Urinary bladder (tissue), 4 donors: Measurements from ENCODE around the gene CYP3A7. TPM values are rescaled to one million over a fixed set of nuclear protein-coding genes. Genes with fewer than 3 reads are reported as not detected.
"Not testable (repeated sequence)": the region's sequence is repeated elsewhere in the genome, so short reads cannot be mapped to it uniquely, and the experiment has no call there.

ENCODE experiments used
- DNase-seq: peaks from one replicate; pipeline ENCODE4 v3.0.0-alpha.2; 2015; ENCODE audit errors: extremely low spot score
- H3K27ac ChIP-seq: one replicate; pipeline ENCODE4 v1.5.1; 2013; ENCODE audit warnings: low read depth, mild to moderate bottlenecking, moderate library complexity
- H3K36me3 ChIP-seq: one replicate; pipeline ENCODE4 v1.6.1; 2013; ENCODE audit warnings: mild to moderate bottlenecking, moderate library complexity; ENCODE audit not compliant: insufficient read depth
- H3K4me1 ChIP-seq: one replicate; pipeline ENCODE4 v1.6.1; 2013; ENCODE audit warnings: mild to moderate bottlenecking, moderate library complexity; ENCODE audit not compliant: insufficient read depth
- H3K4me3 ChIP-seq: one replicate; pipeline ENCODE4 v1.5.1; 2013; ENCODE audit warnings: low read depth, low read length
- WGBS: extraction: QIAGEN DNeasy Blood & Tissue Kit; methylation state at CpG from one replicate; pipeline ENCODE4 v1.1.7; 2013; 5-methylcytosine and 5-hydroxymethylcytosine counted together
- polyA plus RNA-seq: library from polyadenylated mRNA; stranded (reverse); fragments of 200-250 nt; gene quantifications from one replicate; pipeline ENCODE4 v1.2.3, GENCODE V29; 2013
- total RNA-seq: library from RNA; depleted of rRNA; stranded (reverse); fragments of >200 nt; gene quantifications from one replicate; pipeline ENCODE4 v1.2.3, GENCODE V29; 2014
- donor health status: healthy with polysubstance abuse.
- donor health status: healthy.

Gene CYP3A7
- total and polyA plus RNA-seq, 2 donors, result 0.06 to 0.21 TPM

DNA sequence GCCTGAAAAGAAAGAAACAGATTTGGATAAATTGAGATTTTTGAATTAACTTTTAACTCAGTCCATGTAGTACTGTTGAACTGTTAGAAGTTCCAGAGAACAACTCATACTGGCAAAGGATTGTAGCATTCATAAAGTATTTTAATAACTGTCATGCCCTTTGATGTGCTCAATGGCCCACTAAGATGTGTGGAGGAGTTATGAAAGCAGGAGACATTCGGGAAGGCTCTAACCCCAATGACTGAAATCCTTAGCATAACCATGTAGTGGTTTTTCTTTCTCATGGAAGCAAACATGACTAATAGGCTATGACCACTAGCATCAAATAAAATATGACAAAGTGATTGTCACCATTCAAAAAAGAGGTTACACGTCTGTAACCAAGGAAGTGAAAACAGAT lies 25.7 kb downstream of the CYP3A7 start:
- Histone ChIP-seq H3K4me1 (no peaks in the 10 kb centered on the region), H3K27ac (no peak overlapping the region), H3K36me3 (no peaks in the 10 kb centered on the region), H3K4me3 (no peak overlapping the region)
- WGBS, result 87% methylated on average over 2 of the region's 2 CpGs
- DNase-seq, result no peak

- DNase-seq, result no peak
- Histone ChIP-seq H3K36me3 (no peaks in the 10 kb centered on the region), H3K4me3 (no peak overlapping the region), H3K27ac (no peak overlapping the region), H3K4me1 (no peaks in the 10 kb centered on the region)
- 44% methylated on average over 1 of the region's 1 CpG for WGBS
Measured at GRCh38 chr7:99707096-99707495, 27.9 kb downstream of the CYP3A7 start.

DNA sequence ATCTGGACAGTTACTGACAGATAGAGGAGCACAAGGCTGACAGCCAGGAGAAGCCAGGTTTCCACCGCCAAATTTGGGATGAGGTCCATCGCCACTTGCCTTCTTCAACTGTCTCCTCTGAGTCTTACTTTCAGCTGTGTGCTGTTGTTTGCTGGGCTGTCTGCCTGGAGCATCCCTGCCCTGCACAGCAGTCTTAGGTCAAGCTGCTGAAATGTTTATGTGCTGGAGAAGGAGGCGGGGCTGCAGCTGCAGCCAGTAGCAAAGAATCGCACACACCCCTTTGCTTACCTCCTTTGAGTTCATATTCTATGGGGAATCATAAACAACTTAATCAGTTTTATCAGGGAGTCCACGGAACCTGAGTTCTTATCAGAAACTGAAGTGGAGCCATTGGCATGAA lies 35.0 kb downstream of the CYP3A7 start:
- no peaks in the 10 kb centered on the region for H3K36me3 ChIP-seq
- H3K4me3 ChIP-seq, result no peak overlapping the region
- 20% methylated on average over 5 of the region's 5 CpGs for WGBS
- no peak for DNase-seq
- no peaks in the 10 kb centered on the region for H3K4me1 ChIP-seq
- no peak overlapping the region for H3K27ac ChIP-seq

- not testable (repeated sequence) for H3K36me3 ChIP-seq, H3K27ac ChIP-seq, H3K4me1 ChIP-seq, DNase-seq, H3K4me3 ChIP-seq
- WGBS, result 27% methylated on average over 6 of the region's 6 CpGs
Measured at GRCh38 chr7:99698867-99699730, 35.9 kb downstream of the CYP3A7 start.

DNA sequence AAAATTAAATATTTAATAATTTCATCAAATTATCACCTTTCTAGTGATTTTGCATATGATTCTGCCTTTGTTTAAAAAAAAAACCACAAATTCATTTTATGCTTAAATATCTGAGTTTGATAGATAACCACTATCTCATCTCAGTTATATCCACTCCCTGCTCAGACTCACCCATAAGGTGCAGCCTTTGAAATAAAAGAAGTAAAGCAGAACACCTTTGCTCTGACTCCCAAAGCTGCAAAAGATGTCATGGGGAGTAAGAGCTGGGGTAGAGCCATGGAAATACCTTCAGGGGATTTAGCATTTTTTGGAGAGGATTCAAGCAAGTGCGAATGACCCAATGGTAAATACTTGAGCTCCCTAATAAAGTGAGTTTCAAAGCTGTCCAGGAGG lies 40.1 kb downstream of the CYP3A7 start:
- no peaks in the 10 kb centered on the region for H3K36me3 ChIP-seq
- no peak for DNase-seq
- WGBS, result 78% methylated on average over 1 of the region's 1 CpG
- no peak overlapping the region for H3K27ac ChIP-seq
- no peaks in the 10 kb centered on the region for H3K4me1 ChIP-seq
- no peak overlapping the region for H3K4me3 ChIP-seq

GRCh38 chr7:99694201-99694911 lies 40.6 kb downstream of the CYP3A7 start:
- Histone ChIP-seq H3K4me1 (no peaks in the 10 kb centered on the region), H3K4me3 (no peak overlapping the region), H3K36me3 (no peaks in the 10 kb centered on the region), H3K27ac (no peak overlapping the region)
- no peak for DNase-seq
- WGBS, result 81% methylated on average over 5 of the region's 5 CpGs

DNA sequence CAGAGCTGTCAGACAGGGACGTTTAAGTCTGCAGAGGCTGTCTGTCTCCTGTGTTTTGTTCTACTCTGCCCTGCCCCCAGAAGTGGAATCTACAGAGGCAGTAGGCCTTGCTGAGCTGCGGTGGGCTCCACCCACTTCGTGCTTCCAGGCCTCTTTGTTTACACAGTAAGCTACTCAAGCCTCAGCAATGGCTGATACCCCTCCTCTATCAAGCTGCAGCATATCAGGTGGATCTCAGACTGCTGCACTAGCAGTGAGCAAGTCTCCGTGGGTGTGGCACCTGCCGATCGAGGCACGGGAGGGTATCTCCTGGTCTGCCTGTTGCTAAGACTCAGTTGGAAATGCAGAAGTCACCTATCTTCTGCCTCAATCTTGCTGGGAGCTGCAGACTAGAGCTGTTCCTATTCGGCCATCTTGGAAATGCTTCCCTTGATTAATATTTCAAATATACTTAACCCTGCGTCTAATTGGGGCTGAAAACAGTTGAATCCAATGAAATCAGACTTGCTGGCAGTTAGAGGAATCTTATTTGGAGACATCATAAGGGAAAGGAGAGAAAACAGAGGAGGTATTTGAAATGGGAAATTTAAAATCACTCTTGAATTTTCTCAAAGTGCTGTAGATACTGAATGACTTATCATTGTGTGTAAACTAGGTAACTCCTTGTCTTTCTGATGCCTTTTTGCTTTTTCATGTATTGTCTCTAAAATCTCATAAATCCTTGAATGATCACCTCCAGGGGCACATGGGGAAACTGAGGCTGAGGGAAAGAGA lies 41.4 kb downstream of the CYP3A7 start:
- Histone ChIP-seq H3K4me3 (no peak overlapping the region), H3K36me3 (no peaks in the 10 kb centered on the region), H3K4me1 (no peaks in the 10 kb centered on the region), H3K27ac (no peak overlapping the region)
- WGBS, result 40% methylated on average over 9 of the region's 9 CpGs
- no peak for DNase-seq

DNA sequence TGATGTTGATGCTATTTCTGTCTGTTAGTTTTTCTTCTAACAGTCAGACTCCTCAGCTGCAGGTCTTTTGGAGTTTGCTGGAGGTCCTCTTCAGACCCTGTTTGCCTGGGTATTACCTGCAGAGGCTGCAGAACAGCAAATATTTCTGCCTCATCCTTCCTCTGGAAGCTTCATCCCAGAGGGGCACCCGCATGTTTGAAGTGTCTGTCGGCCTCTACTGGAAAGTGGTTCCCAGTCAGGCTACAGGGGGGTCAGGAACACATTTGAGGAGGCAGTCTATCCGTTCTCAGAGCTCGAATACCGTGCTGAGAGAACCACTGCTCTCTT lies 41.9 kb downstream of the CYP3A7 start:
- Histone ChIP-seq H3K4me1 (no peaks in the 10 kb centered on the region), H3K27ac (no peak overlapping the region), H3K4me3 (no peak overlapping the region), H3K36me3 (no peaks in the 10 kb centered on the region)
- DNase-seq, result no peak
- 38% methylated on average over 5 of the region's 5 CpGs for WGBS

- not testable (repeated sequence) for H3K4me1 ChIP-seq, H3K4me3 ChIP-seq, DNase-seq, H3K36me3 ChIP-seq, H3K27ac ChIP-seq
- 86% methylated on average over 6 of the region's 6 CpGs for WGBS
Measured at GRCh38 chr7:99692563-99692962, 42.4 kb downstream of the CYP3A7 start.

GRCh38 chr7:99691658-99692057 lies 43.3 kb downstream of the CYP3A7 start:
- WGBS, result 94% methylated on average over 1 of the region's 1 CpG
- not testable (repeated sequence) for DNase-seq, H3K4me1 ChIP-seq, H3K36me3 ChIP-seq, H3K27ac ChIP-seq, H3K4me3 ChIP-seq

DNA sequence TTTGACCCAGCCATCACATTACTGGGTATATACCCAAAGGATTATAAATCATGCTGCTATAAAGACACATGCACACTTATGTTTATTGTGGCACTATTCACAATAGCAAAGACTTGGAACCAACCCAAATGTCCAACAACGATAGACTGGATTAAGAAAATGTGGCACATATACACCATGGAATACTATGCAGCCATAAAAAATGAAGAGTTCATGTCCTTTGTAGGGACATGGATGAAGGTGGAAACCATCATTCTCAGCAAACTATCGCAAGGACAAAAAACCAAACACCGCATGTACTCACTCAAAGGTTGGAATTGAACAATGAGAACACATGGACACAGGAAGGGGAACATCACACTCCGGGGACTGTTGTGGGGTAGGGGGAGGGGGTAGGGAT lies 44.1 kb downstream of the CYP3A7 start:
- not testable (repeated sequence) for H3K27ac ChIP-seq, DNase-seq, H3K4me3 ChIP-seq, H3K4me1 ChIP-seq, H3K36me3 ChIP-seq
- 99% methylated on average over 3 of the region's 4 CpGs for WGBS

DNA sequence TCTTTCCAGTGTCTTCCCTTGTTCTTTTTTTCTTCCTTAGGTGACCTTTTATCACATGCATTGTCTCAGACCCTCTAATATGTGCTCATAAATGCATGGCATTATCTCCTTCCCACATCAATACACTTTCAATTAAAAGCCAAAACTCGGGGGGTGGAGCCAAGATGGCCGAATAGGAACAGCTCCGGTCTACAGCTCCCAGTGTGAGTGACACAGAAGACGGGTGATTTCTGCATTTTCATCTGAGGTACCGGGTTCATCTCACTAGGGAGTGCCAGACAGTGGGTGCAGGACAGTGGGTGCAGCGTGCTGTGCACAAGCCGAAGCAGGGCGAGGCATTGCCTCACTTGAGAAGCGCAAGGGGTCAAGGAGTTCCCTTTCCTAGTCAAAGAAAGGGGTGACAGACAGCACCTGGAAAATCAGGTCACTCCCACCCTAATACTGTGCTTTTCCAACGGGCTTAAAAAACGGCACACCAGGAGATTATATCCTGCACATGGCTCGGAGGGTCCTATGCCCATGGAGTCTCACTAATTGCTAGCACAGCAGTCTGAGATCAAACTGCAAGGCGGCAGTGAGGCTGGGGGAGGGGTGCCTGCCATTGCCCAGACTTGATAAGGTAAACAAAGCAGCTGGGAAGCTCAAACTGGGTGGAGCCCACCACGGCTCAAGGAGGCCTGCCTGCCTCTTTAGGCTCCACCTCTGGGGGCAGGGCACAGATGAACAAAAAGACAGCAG lies 49.0 kb downstream of the CYP3A7 start:
- 88% methylated on average over 14 of the region's 14 CpGs for WGBS
- not testable (repeated sequence) for H3K36me3 ChIP-seq, H3K4me1 ChIP-seq, DNase-seq, H3K4me3 ChIP-seq, H3K27ac ChIP-seq

- Histone ChIP-seq H3K27ac (no peak overlapping the region), H3K36me3 (no peaks in the 10 kb centered on the region), H3K4me1 (no peaks in the 10 kb centered on the region), H3K4me3 (no peak overlapping the region)
- 90% methylated on average over 9 of the region's 9 CpGs for WGBS
- no peak for DNase-seq
Measured at GRCh38 chr7:99685129-99685758, 49.8 kb downstream of the CYP3A7 start.
